Measurements from ENCODE around the gene JPH2. TPM values are rescaled to one million over a fixed set of nuclear protein-coding genes. Genes with fewer than 3 reads are reported as not detected.
"Not testable (repeated sequence)": the region's sequence is repeated elsewhere in the genome, so short reads cannot be mapped to it uniquely, and the experiment has no call there.

Gene JPH2
- total RNA-seq, 1 donor from 2014 or later, result 0.80 TPM

DNA sequence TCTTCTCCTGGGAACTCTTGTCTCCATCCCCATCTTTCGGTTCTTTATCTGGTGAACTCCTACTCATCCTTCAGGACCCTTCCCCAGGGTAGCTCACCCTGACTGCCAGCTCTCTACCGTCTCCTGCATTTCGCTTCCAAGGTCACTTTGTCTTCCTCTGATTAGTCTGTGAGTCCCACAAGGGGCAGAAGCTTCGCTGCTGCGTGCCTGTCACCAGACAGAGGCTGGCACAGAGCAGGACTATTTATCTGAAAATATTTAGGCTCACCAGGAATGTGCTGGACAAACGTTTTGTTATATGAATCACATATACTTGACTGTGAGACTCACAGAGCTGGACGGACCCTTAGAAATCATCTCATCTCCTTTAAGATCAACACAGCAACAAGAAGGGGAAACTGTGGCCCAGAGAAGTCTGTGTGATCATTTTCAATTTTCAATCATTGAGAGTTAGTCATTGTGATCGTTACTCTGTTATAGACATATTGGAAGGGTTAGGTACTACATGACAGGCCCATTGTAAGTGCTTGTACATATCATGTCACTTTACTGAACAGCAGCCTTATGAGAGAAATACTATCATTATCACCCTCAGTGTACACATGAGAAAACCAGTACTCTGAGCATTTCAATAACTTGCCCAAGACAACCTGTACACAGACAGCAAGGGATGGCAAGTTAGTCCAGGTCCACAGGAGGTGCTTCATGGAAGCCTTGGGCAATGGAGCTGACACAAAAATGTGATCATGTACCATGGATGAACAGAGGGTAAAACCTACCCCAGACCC, 51.4 kb downstream of the JPH2 start:
- Mint-ChIP-seq H3K4me3 (ENCODE audit: unreplicated experiment) (no peak overlapping the region), H3K36me3 (ENCODE audit: low read depth, unreplicated experiment) (peaks cover 4% of the 10 kb centered on the region), H3K27ac (ENCODE audit: unreplicated experiment) (no peak overlapping the region), H3K27me3 (ENCODE audit: unreplicated experiment) (no peaks in the 10 kb centered on the region), H3K9me3 (ENCODE audit: unreplicated experiment) (no peaks in the 10 kb centered on the region), H3K4me1 (ENCODE audit: unreplicated experiment) (peaks cover 5% of the 10 kb centered on the region)
- no peak for DNase-seq (ENCODE audit: low spot score)
- TF ChIP-seq, protein P1, sequence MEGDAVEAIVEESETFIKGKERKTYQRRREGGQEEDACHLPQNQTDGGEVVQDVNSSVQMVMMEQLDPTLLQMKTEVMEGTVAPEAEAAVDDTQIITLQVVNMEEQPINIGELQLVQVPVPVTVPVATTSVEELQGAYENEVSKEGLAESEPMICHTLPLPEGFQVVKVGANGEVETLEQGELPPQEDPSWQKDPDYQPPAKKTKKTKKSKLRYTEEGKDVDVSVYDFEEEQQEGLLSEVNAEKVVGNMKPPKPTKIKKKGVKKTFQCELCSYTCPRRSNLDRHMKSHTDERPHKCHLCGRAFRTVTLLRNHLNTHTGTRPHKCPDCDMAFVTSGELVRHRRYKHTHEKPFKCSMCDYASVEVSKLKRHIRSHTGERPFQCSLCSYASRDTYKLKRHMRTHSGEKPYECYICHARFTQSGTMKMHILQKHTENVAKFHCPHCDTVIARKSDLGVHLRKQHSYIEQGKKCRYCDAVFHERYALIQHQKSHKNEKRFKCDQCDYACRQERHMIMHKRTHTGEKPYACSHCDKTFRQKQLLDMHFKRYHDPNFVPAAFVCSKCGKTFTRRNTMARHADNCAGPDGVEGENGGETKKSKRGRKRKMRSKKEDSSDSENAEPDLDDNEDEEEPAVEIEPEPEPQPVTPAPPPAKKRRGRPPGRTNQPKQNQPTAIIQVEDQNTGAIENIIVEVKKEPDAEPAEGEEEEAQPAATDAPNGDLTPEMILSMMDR (IDR thresholded peaks at IDR 0.05; ENCODE audit: unreplicated experiment), result no peak

DNA sequence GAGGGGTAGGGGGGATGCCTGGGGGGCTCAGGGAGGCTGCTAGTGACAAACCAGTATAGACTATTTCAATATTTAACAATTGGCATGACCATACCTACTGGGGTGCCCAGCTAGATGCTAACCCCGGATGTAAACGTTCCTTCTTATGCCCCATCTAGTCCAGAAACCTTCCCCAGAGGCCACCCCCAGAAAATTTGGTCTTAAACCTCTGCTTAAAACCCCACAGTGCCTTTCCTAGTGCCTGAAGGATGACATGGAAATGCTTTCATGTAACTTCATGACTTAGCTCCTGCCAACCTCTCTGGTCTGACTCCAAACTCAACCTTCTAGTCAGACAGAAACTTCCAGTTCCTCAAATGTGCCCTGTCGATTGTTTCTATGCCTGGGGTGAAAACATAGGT, 52.0 kb downstream of the JPH2 start:
- TF ChIP-seq, protein P1 (IDR thresholded peaks at IDR 0.05; ENCODE audit: unreplicated experiment), result no peak
- H3K27me3 Mint-ChIP-seq (ENCODE audit: unreplicated experiment), result no peaks in the 10 kb centered on the region
- no peak overlapping the region for H3K27ac Mint-ChIP-seq (ENCODE audit: unreplicated experiment)
- H3K9me3 Mint-ChIP-seq (ENCODE audit: unreplicated experiment), result no peaks in the 10 kb centered on the region
- H3K4me1 Mint-ChIP-seq (ENCODE audit: unreplicated experiment), result peaks cover 5% of the 10 kb centered on the region
- DNase-seq (ENCODE audit: low spot score), result no peak
- H3K36me3 Mint-ChIP-seq (ENCODE audit: low read depth, unreplicated experiment), result peaks cover 4% of the 10 kb centered on the region
- no peak overlapping the region for H3K4me3 Mint-ChIP-seq (ENCODE audit: unreplicated experiment)

DNA sequence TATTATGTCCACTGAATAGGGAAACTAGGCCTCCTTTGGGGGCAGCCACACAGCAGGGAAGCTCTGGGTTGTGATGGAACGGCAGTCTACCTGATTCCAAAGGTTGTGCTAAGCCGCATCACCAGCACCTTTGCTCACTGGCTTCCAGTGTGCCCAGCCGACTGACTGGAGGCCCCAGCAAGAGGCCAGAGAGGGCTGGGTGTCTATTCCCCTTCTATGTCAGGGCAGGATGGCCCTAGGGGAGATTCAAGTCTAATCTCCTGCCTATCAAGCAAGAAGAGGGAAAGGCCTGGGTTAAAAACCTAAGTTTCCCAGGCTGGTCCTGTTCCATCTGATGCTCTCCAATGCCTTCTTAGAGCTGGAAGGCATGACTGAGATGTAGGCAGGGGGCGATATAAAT, 53.6 kb downstream of the JPH2 start:
- Mint-ChIP-seq H3K27me3 (ENCODE audit: unreplicated experiment) (no peaks in the 10 kb centered on the region), H3K4me1 (ENCODE audit: unreplicated experiment) (no peaks in the 10 kb centered on the region), H3K36me3 (ENCODE audit: low read depth, unreplicated experiment) (peaks cover 4% of the 10 kb centered on the region), H3K4me3 (ENCODE audit: unreplicated experiment) (no peak overlapping the region), H3K9me3 (ENCODE audit: unreplicated experiment) (no peaks in the 10 kb centered on the region), H3K27ac (ENCODE audit: unreplicated experiment) (no peak overlapping the region)
- TF ChIP-seq, protein P1 (IDR thresholded peaks at IDR 0.05; ENCODE audit: unreplicated experiment), result no peak
- DNase-seq (ENCODE audit: low spot score), result no peak

DNA sequence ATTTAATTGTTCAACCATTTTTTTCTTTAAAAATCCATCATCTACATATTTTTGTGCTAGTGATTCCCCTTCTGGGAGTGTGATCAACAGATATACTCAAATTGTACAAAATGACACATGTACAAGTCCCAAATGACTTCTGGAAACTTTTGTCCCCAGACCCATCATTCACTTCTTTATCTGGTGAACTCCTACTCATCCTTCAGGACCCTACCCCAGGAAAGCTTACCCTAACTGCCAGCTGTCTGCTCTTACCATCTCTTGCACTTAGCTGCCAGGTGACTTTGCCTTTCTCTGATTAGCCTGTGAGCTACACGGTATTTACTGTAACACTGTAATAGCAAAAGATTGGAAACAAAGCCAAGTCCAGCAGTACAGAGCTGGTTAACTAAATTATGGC, 55.3 kb downstream of the JPH2 start:
- no peaks in the 10 kb centered on the region for H3K27me3 Mint-ChIP-seq (ENCODE audit: unreplicated experiment)
- H3K36me3 Mint-ChIP-seq (ENCODE audit: low read depth, unreplicated experiment), result peaks cover 4% of the 10 kb centered on the region
- no peaks in the 10 kb centered on the region for H3K9me3 Mint-ChIP-seq (ENCODE audit: unreplicated experiment)
- TF ChIP-seq, protein P1 (IDR thresholded peaks at IDR 0.05; ENCODE audit: unreplicated experiment), result no peak
- no peak overlapping the region for H3K4me3 Mint-ChIP-seq (ENCODE audit: unreplicated experiment)
- no peak overlapping the region for H3K27ac Mint-ChIP-seq (ENCODE audit: unreplicated experiment)
- DNase-seq (ENCODE audit: low spot score), result no peak
- no peaks in the 10 kb centered on the region for H3K4me1 Mint-ChIP-seq (ENCODE audit: unreplicated experiment)

DNA sequence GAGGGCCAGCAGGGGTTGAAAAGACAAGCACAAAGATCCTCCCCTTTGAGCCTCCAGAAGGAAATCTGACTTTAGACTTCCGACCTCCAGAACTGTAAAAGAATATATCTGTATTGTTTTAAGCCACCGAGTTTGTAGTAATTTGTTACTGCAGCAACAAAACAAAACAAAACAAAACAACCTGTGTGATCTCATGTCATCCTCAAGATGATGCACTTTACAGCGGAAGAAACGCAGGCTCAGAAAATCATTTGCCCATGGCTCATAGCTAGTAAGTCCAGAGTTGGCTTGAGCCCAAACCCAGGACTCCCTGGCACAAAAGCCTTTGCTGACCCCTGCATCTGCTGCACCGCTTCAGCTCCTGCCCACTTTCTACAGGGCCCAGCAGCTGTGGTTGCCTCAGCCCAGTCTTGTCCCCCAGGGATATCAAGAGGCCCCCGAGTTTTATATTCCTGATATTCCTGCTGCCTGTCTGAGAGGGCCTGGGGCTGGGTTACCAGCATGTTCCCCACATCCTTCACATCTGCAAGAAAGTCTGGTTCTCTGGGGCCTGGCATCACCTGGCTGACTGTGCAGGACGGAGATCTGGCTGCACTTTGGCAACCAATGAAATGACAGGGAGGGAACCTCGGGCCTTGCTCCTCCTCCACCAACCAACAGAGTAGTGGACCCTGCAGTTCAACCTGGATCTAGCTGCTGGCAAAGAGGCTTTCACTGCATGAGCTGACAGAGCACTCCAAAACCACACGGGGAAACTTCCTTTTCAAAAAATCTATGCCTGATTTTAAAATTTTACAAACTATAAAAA, 56.9 kb downstream of the JPH2 start:
- Mint-ChIP-seq H3K4me3 (ENCODE audit: unreplicated experiment) (no peak overlapping the region), H3K4me1 (ENCODE audit: unreplicated experiment) (no peaks in the 10 kb centered on the region), H3K27me3 (ENCODE audit: unreplicated experiment) (peaks cover 2% of the 10 kb centered on the region), H3K36me3 (ENCODE audit: low read depth, unreplicated experiment) (peaks cover 4% of the 10 kb centered on the region), H3K27ac (ENCODE audit: unreplicated experiment) (no peak overlapping the region), H3K9me3 (ENCODE audit: unreplicated experiment) (no peaks in the 10 kb centered on the region)
- TF ChIP-seq, protein P1 (IDR thresholded peaks at IDR 0.05; ENCODE audit: unreplicated experiment), result no peak
- DNase-seq (ENCODE audit: low spot score), result no peak

DNA sequence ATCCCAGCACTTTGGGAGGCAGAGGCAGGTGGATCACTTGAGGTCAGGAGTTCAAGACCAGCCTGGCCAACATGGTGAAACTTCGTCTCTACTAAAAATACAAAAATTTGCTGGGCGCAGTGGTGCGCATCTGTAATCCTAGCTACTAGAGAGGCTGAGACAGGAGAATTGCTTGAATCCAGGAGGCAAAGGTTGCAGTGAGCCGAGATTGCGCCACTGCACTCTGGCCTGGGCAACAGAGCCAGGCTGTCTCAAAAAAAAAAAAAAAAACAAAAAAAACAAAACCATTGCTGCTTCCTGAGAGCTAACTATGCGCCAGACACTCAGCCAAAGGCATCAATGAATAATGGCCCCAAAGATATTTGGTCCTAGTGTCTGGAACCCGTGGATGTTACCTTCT, 57.7 kb downstream of the JPH2 start:
- not testable (repeated sequence) for H3K4me3 Mint-ChIP-seq (ENCODE audit: unreplicated experiment); H3K4me1 Mint-ChIP-seq (ENCODE audit: unreplicated experiment); H3K27me3 Mint-ChIP-seq (ENCODE audit: unreplicated experiment); H3K27ac Mint-ChIP-seq (ENCODE audit: unreplicated experiment); DNase-seq (ENCODE audit: low spot score); H3K36me3 Mint-ChIP-seq (ENCODE audit: low read depth, unreplicated experiment); H3K9me3 Mint-ChIP-seq (ENCODE audit: unreplicated experiment)
